ENCODE results near the gene HIPK2. TPM values are rescaled to one million over a fixed set of nuclear protein-coding genes. Genes with fewer than 3 reads are reported as not detected.

The HIPK2 gene
- polyA plus RNA-seq, 3 donors, result 1.6 to 12.1 (median 3.0) TPM

DNA sequence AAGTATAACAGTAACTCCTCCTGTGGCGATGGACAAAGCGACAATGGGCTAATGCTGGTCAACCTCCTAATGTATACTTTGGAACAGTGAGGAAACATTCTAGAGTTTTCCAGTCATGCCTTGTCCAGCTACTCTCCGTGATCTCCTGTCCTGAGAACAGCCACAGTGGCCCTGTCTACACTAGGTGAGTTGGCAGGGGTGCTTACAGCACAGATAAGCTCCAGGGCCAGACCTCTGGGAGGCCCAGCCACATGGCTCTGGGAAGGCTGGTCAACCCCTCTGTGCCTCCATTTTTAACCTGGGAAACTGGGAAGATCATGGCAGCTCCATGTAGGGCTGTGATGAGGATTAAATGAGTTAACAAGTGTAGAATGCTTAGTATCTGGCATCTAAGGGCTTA, 197.4 kb downstream of the HIPK2 start:
- no peaks in the 10 kb centered on the region for H3K9me3 Mint-ChIP-seq
- Histone ChIP-seq H2AFZ (ENCODE audit: insufficient read depth, low read depth, low read length, poor library complexity, severe bottlenecking) (no peak overlapping the region), H3K9ac (ENCODE audit: insufficient read depth, low read length, poor library complexity, severe bottlenecking) (no peak overlapping the region), H4K20me1 (ENCODE audit: insufficient read depth, low read length) (peaks cover 24% of the 10 kb centered on the region), H3K27ac (ENCODE audit: low read depth in 1 of 2, low read length in 2 of 2) (no peak overlapping the region), H3K79me2 (ENCODE audit: insufficient read depth, low read length) (no peaks in the 10 kb centered on the region), H3K4me2 (replicated peaks; ENCODE audit: extremely low read depth, low read length, poor library complexity, severe bottlenecking) (no peak overlapping the region), H3K4me1 (ENCODE audit: control insufficient read depth in 1 of 2, insufficient read depth in 2 of 2, low read length in 2 of 2) (no peaks in the 10 kb centered on the region), H3K9me3 (replicated peaks in 1 of 2; ENCODE audit: control insufficient read depth in 1 of 2, insufficient read depth in 1 of 2, low read length in 2 of 2) (no peaks in the 10 kb centered on the region), H3K27me3 (ENCODE audit: control insufficient read depth in 2 of 2, insufficient read depth in 2 of 2, low read length in 2 of 2) (no peaks in the 10 kb centered on the region), H3K36me3 (replicated peaks in 1 of 2; ENCODE audit: control insufficient read depth in 1 of 2, insufficient read depth in 2 of 2, low read length in 2 of 2) (peaks cover 89 to 97% of the 10 kb centered on the region in 2 donors), H3K4me3 (replicated peaks in 1 of 3; ENCODE audit: low read depth in 2 of 3, low read length in 3 of 3) (no peak overlapping the region)
- H3K36me3 Mint-ChIP-seq, result peaks cover 84 to 96% of the 10 kb centered on the region in 2 donors
- 100% methylated on average over 1 of the region's 3 CpGs for WGBS (ENCODE audit: insufficient coverage)
- H3K4me1 Mint-ChIP-seq, result no peaks in the 10 kb centered on the region
- intact Hi-C loops (cut with micrococcal nuclease), result no loop called here
- no peak overlapping the region for H3K27ac Mint-ChIP-seq
- TF ChIP-seq CTCF (IDR thresholded peaks at IDR 0.05), result no peak
- peaks cover 0 to 2% (median 0%) of the 10 kb centered on the region in 3 donors for H3K27me3 Mint-ChIP-seq (ENCODE audit: low read depth in 3 of 3)
- DNase-seq, result no peak
- H3K4me3 Mint-ChIP-seq, result no peak overlapping the region

GRCh38 chr7:139576179-139576973, 201.4 kb downstream of the HIPK2 start:
- H3K27me3 Mint-ChIP-seq (ENCODE audit: low read depth in 3 of 3), result no peaks in the 10 kb centered on the region
- no peak overlapping the region for H2AFZ ChIP-seq (ENCODE audit: insufficient read depth, low read depth, low read length, poor library complexity, severe bottlenecking)
- H3K79me2 ChIP-seq (ENCODE audit: insufficient read depth, low read length), result no peaks in the 10 kb centered on the region
- H3K36me3 ChIP-seq (replicated peaks in 1 of 2; ENCODE audit: control insufficient read depth in 1 of 2, insufficient read depth in 2 of 2, low read length in 2 of 2), result peaks cover 83 to 94% of the 10 kb centered on the region in 2 donors
- H3K4me1 ChIP-seq (ENCODE audit: control insufficient read depth in 1 of 2, insufficient read depth in 2 of 2, low read length in 2 of 2), result no peaks in the 10 kb centered on the region
- no peaks in the 10 kb centered on the region for H3K27me3 ChIP-seq (ENCODE audit: control insufficient read depth in 2 of 2, insufficient read depth in 2 of 2, low read length in 2 of 2)
- no peak overlapping the region for H3K9ac ChIP-seq (ENCODE audit: insufficient read depth, low read length, poor library complexity, severe bottlenecking)
- H3K4me1 Mint-ChIP-seq, result no peaks in the 10 kb centered on the region
- WGBS (ENCODE audit: insufficient coverage), result 98% methylated on average over 11 of the region's 11 CpGs
- H4K20me1 ChIP-seq (ENCODE audit: insufficient read depth, low read length), result peaks cover 12% of the 10 kb centered on the region
- intact Hi-C loops (cut with micrococcal nuclease), result no loop called here
- no peaks in the 10 kb centered on the region for H3K9me3 Mint-ChIP-seq
- H3K4me2 ChIP-seq (replicated peaks; ENCODE audit: extremely low read depth, low read length, poor library complexity, severe bottlenecking), result no peak overlapping the region
- peaks cover 84 to 96% of the 10 kb centered on the region in 2 donors for H3K36me3 Mint-ChIP-seq
- no peak for DNase-seq
- H3K27ac Mint-ChIP-seq, result no peak overlapping the region
- H3K9me3 ChIP-seq (replicated peaks in 1 of 2; ENCODE audit: control insufficient read depth in 1 of 2, insufficient read depth in 1 of 2, low read length in 2 of 2), result no peaks in the 10 kb centered on the region
- H3K4me3 Mint-ChIP-seq, result no peak overlapping the region
- no peak overlapping the region for H3K4me3 ChIP-seq (replicated peaks in 1 of 3; ENCODE audit: low read depth in 2 of 3, low read length in 3 of 3)
- no peak overlapping the region for H3K27ac ChIP-seq (ENCODE audit: low read depth in 1 of 2, low read length in 2 of 2)
- no peak for TF ChIP-seq CTCF (IDR thresholded peaks at IDR 0.05)

Data from CD14-positive monocyte (primary cell).